GM12873 (cell line): Measurements from ENCODE around the gene CAMK2B.

Source experiments
- TF ChIP-seq, protein P1 (sequence below): IDR thresholded peaks from 2 replicates; pipeline ENCODE4 v1.5.1; 2012; ENCODE audit warnings: low read depth, mild to moderate bottlenecking, moderate library complexity, low read length, control low read depth; ENCODE audit not compliant: insufficient read depth; ENCODE audit errors: missing control alignments

Gene CAMK2B

GRCh38 chr7:44338600-44338999 is 13.2 kb upstream of the CAMK2B start:
- TF ChIP-seq, protein P1, sequence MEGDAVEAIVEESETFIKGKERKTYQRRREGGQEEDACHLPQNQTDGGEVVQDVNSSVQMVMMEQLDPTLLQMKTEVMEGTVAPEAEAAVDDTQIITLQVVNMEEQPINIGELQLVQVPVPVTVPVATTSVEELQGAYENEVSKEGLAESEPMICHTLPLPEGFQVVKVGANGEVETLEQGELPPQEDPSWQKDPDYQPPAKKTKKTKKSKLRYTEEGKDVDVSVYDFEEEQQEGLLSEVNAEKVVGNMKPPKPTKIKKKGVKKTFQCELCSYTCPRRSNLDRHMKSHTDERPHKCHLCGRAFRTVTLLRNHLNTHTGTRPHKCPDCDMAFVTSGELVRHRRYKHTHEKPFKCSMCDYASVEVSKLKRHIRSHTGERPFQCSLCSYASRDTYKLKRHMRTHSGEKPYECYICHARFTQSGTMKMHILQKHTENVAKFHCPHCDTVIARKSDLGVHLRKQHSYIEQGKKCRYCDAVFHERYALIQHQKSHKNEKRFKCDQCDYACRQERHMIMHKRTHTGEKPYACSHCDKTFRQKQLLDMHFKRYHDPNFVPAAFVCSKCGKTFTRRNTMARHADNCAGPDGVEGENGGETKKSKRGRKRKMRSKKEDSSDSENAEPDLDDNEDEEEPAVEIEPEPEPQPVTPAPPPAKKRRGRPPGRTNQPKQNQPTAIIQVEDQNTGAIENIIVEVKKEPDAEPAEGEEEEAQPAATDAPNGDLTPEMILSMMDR: no peak

GRCh38 chr7:44336491-44336890 is 11.1 kb upstream of the CAMK2B start:
- TF ChIP-seq, protein P1: no peak

DNA sequence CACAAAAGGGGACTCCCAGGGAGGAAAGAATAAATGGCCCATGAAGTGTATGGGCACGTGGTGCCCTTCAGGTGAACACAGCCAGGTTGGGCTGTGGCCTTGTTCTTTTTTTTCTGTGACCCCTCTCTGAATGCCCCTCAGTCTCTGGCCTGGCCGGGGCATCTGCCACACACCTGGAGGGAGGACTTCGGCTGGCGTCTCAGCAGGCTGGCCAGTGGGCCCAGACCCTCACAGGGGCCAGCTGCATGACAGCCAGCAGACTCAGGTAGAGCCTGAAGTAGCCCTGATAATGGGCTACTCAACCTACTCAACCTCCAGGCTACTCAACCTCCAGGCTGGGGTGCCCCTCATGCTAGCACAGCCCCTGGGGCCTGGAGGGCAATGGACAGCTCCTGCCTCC is 9.8 kb upstream of the CAMK2B start:
- TF ChIP-seq, protein P1: no peak

- TF ChIP-seq, protein P1: no peak
These were observed 9.3 kb upstream of the CAMK2B start for GRCh38 chr7:44334734-44335097.

DNA sequence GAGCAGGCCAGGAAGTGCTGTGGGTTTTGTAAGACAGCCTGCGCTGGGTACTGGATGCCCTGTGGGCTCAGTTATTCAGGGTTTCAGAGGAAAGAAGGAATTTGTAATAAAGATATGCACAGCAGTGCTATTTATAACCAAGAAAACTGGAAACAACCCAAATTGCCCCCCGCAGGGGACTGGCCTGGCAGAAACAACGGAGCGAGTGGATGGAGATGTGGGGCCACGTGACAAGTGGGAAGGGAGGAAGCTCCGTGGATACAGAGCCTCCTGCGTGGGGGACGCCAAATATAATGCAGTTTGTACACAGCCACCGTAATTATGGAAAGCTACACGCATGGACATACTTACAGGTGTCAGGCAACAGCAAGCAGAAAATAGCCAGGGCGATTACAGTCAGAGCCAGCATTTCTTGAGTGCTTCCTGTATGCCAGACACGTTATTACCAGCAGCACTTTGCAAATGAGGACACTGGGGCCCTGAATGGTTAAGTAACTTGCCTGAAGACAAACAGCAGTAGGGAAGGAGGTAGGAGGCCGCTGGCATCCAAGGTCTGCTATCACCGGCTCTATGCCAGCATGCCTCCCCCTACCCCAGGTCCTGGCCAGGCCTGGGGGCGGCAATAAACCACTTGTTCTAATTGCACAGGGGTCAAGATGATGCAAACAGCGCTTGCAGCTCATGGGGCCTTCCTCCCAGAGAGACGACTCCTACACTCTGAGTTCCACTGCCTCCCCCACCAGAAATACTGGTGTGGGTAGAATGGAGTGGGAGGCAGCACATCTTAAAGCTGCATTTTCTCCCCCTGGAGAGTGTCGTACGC is 8.7 kb upstream of the CAMK2B start:
- TF ChIP-seq, protein P1: no peak

- TF ChIP-seq, protein P1: no peak
These were observed 6.3 kb upstream of the CAMK2B start for GRCh38 chr7:44331682-44332081.

DNA sequence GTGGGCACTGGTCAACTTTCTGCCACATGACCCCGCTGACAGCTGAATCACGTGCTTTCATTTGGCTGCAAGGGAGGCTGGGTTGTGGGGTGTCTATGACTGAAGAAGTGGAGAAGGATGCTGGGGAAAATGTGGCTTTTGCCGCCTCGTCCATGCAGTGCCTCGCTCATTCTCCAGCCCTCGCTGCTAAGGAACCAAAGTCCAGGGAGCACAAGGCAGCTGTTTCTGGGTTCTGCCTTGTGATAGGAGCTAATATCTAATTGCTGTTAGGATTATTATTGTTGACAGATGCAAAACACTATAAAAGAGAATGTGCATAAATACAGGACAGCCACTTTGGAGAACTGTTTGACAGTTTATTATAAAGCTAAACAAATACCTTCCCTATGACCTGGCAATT is 4.9 kb upstream of the CAMK2B start:
- TF ChIP-seq, protein P1: no peak
